Measurements from ENCODE around the gene SMIM13.

- TF ChIP-seq POLR2A (IDR thresholded peaks at IDR 0.05) (no peak), CTCF (IDR thresholded peaks at IDR 0.05) (no peak), EP300 (IDR thresholded peaks at IDR 0.05) (no peak)
Measured at GRCh38 chr6:11151488-11151887, 57.9 kb downstream of the SMIM13 start.
